SK-N-SH (cell line): ENCODE results near the gene CDK9. TPM values are rescaled to one million over a fixed set of nuclear protein-coding genes. Genes with fewer than 3 reads are reported as not detected.

Source experiments
- CTCF ChIA-PET: fragments of 300-600, 350-600 bp; formaldehyde crosslinking; extraction: SDS; loops from one replicate; lab custom pipeline; 2021; lab: Yijun Ruan, JAX
- POLR2A ChIA-PET: fragments of 350-600 bp; sonication (Branson Sonifier 250); formaldehyde crosslinking; extraction: SDS; loops from one replicate; lab custom pipeline; 2020; ENCODE audit warnings: antibody characterized with exemption, inconsistent platforms; lab: Yijun Ruan, JAX
- DNase-seq: peaks from one replicate; pipeline ENCODE4 v3.0.0; 2012
- H2AFZ ChIP-seq: fragments of 200-600 bp; sonication (generic); 2 replicates; pipeline ENCODE4 v1.8.1; 2016; ENCODE audit warnings: antibody characterized with exemption, mild to moderate bottlenecking, low read depth
- H3F3A ChIP-seq: fragments of 200-600 bp; sonication (generic); replicated peaks from 2 replicates; pipeline ENCODE3; 2016; ENCODE audit warnings: antibody characterized with exemption, mild to moderate bottlenecking; ENCODE audit not compliant: insufficient read depth
- H3K27ac ChIP-seq, 2 experiments: fragments of 200-500 bp in 1 of 2; fragments of 200-600 bp in 1 of 2; sonication (Bioruptor generic) in 1 of 2; sonication (generic), shearing (Covaris generic) in 1 of 2; 2 replicates each; pipeline versions ENCODE4 v1.5.1 to v1.6.1; 2014 to 2016; ENCODE audit warnings: low read depth in 2 of 2, inconsistent platforms in 1 of 2, low read length in 1 of 2, mild to moderate bottlenecking in 1 of 2, mixed read lengths in 1 of 2
- H3K27me3 ChIP-seq: fragments of 200-600 bp; sonication (generic), shearing (Covaris generic); 2 replicates; pipeline ENCODE4 v1.6.1; 2016; ENCODE audit warnings: mixed run types; ENCODE audit not compliant: insufficient read depth
- H3K36me3 ChIP-seq, 2 experiments: fragments of 200-500 bp in 1 of 2; fragments of 200-600 bp in 1 of 2; sonication (Bioruptor generic) in 1 of 2; sonication (generic) in 1 of 2; replicated peaks in 1 of 2; 2 replicates each; pipeline versions ENCODE3 to v1.5.1; 2014 to 2016; ENCODE audit warnings: low read length in 1 of 2, mild to moderate bottlenecking in 1 of 2; ENCODE audit not compliant: insufficient read depth in 2 of 2, control insufficient read depth in 1 of 2
- H3K4me1 ChIP-seq, 2 experiments: fragments of 200-500 bp in 1 of 2; fragments of 200-600 bp in 1 of 2; sonication (Bioruptor generic) in 1 of 2; sonication (generic), shearing (Covaris generic) in 1 of 2; 2 replicates each; pipeline versions ENCODE4 v1.5.1 to v1.6.1; 2014 to 2016; ENCODE audit warnings: low read depth in 1 of 2, low read length in 1 of 2, mixed run types in 1 of 2; ENCODE audit not compliant: insufficient read depth in 2 of 2, control insufficient read depth in 1 of 2
- H3K4me2 ChIP-seq: fragments of 200-600 bp; sonication (generic), shearing (Covaris generic); 2 replicates; pipeline ENCODE4 v1.6.1; 2017; ENCODE audit warnings: mixed run types
- H3K4me3 ChIP-seq, 2 experiments: fragments of 200-500 bp in 1 of 2; fragments of 200-600 bp in 1 of 2; sonication (Bioruptor generic) in 1 of 2; sonication (generic), shearing (Covaris generic) in 1 of 2; 2 replicates each; pipeline versions ENCODE4 v1.5.1 to v1.8.1; 2014 to 2016; ENCODE audit warnings: low read depth in 2 of 2, inconsistent platforms in 1 of 2, low read length in 1 of 2, mild to moderate bottlenecking in 1 of 2, mixed read lengths in 1 of 2, moderate library complexity in 1 of 2
- H3K79me2 ChIP-seq: fragments of 200-600 bp; sonication (generic); 2 replicates; pipeline ENCODE4 v1.8.1; 2017; ENCODE audit warnings: mild to moderate bottlenecking; ENCODE audit not compliant: insufficient read depth
- H3K9ac ChIP-seq: fragments of 200-600 bp; sonication (generic); 2 replicates; pipeline ENCODE4 v1.6.1; 2017; ENCODE audit warnings: mixed run types
- H3K9me2 ChIP-seq: fragments of 200-600 bp; sonication (generic); 2 replicates; pipeline ENCODE4 v1.6.1; 2017; ENCODE audit warnings: mixed run types
- H3K9me3 ChIP-seq: fragments of 200-600 bp; sonication (generic); 2 replicates; pipeline ENCODE4 v1.6.1; 2017; ENCODE audit warnings: mixed run types, mild to moderate bottlenecking, moderate library complexity
- H4K20me1 ChIP-seq: fragments of 200-600 bp; sonication (generic); 2 replicates; pipeline ENCODE4 v1.6.1; 2017; ENCODE audit warnings: mild to moderate bottlenecking, mixed run types; ENCODE audit not compliant: insufficient read depth
- ELF1 ChIP-seq: IDR thresholded peaks from 2 replicates; pipeline ENCODE4 v1.4.0; 2012
- EZH2phosphoT487 ChIP-seq: fragments of 200-600 bp; sonication (generic); IDR thresholded peaks from 2 replicates; pipeline ENCODE4 v1.6.1; 2017; ENCODE audit warnings: low read depth, mixed run types, mild to moderate bottlenecking, antibody characterized with exemption, moderate library complexity, borderline replicate concordance
- GABPA ChIP-seq: IDR thresholded peaks from 2 replicates; pipeline ENCODE4 v1.4.0; 2012; ENCODE audit warnings: low read depth, mild to moderate bottlenecking
- MEF2A ChIP-seq: IDR thresholded peaks from 2 replicates; pipeline ENCODE4 v1.4.0; 2012; ENCODE audit warnings: low read depth, borderline replicate concordance
- NRF1 ChIP-seq: IDR thresholded peaks from 2 replicates; pipeline ENCODE4 v1.6.1; 2012; ENCODE audit warnings: low read depth, mild to moderate bottlenecking, low read length
- RAD21 ChIP-seq: IDR thresholded peaks from 2 replicates; pipeline ENCODE4 v1.6.1; 2012; ENCODE audit warnings: mild to moderate bottlenecking, low read length
- RCOR1 ChIP-seq: fragments of 150-350 bp; IDR thresholded peaks from 2 replicates; pipeline ENCODE4 v1.6.1; 2017; ENCODE audit warnings: antibody characterized with exemption, low read length
- SMC3 ChIP-seq: IDR thresholded peaks from 2 replicates; pipeline ENCODE4 v1.6.1; 2012; ENCODE audit warnings: low read depth, low read length, improper control_type of control experiment
- TCF12 ChIP-seq: IDR thresholded peaks from 2 replicates; pipeline ENCODE4 v1.4.0; 2012
- TEAD4 ChIP-seq: IDR thresholded peaks from 2 replicates; pipeline ENCODE4 v1.4.0; 2012; ENCODE audit warnings: mild to moderate bottlenecking, borderline replicate concordance; ENCODE audit not compliant: insufficient read depth
- WGBS: methylation state at CpG from one replicate; pipeline ENCODE4 v1.1.6; 2017; ENCODE audit warnings: low lambda C conversion rate; 5-methylcytosine and 5-hydroxymethylcytosine counted together
- polyA plus RNA-seq, 3 experiments: library from polyadenylated mRNA; depleted of rRNA; stranded (reverse); fragments of >200 nt; gene quantifications; 2 replicates each; pipeline ENCODE4 v1.2.3, GENCODE V29; 2012
- TF ChIP-seq, protein P1 (sequence below): IDR thresholded peaks from 2 replicates; pipeline ENCODE4; 2012
- TF ChIP-seq, protein P2 (sequence below): IDR thresholded peaks from 2 replicates; pipeline ENCODE4 v1.4.0; 2012; ENCODE audit warnings: low read depth, borderline replicate concordance
- TF ChIP-seq, protein P3 (sequence below): IDR thresholded peaks from 2 replicates; pipeline ENCODE4 v1.6.1; 2012; ENCODE audit warnings: mild to moderate bottlenecking, low read depth, low read length, moderate library complexity

CDK9 gene
- polyA plus RNA-seq, 1 of the 3 experiments (the other 2 are of a cell fraction), result 82.7 TPM

DNA sequence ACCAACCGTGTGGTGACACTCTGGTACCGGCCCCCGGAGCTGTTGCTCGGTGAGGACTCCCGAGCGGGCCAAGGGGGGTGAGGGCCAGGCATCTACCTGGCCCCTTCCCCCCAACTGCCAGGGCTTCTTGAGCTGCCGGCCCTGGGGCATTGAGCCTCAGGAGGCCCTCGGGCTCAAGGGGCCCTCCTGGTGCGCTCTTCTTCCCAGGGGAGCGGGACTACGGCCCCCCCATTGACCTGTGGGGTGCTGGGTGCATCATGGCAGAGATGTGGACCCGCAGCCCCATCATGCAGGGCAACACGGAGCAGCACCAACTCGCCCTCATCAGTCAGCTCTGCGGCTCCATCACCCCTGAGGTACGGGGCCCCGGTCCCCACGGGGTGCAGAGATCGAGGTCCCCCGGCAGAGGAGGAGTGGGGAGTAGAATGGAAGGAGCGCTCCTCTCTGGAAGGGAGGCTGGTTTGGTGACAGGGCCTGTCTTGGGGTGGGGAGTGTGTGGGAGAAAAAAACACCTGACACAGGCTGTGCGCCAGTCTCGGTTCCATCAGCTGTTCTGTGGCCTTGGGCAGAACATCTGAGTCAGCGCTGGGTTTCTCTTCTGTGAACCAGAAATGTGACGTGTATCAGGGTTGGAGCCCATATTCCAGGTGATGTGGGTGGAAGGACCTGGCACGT is 2.6 kb downstream of the CDK9 start (continued):
- TF ChIP-seq EZH2phosphoT487 (no peak), TCF12 (no peak)
- TF ChIP-seq, protein P1, sequence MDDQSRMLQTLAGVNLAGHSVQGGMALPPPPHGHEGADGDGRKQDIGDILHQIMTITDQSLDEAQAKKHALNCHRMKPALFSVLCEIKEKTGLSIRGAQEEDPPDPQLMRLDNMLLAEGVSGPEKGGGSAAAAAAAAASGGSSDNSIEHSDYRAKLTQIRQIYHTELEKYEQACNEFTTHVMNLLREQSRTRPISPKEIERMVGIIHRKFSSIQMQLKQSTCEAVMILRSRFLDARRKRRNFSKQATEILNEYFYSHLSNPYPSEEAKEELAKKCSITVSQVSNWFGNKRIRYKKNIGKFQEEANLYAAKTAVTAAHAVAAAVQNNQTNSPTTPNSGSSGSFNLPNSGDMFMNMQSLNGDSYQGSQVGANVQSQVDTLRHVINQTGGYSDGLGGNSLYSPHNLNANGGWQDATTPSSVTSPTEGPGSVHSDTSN, result no peak
- TF ChIP-seq, protein P2, sequence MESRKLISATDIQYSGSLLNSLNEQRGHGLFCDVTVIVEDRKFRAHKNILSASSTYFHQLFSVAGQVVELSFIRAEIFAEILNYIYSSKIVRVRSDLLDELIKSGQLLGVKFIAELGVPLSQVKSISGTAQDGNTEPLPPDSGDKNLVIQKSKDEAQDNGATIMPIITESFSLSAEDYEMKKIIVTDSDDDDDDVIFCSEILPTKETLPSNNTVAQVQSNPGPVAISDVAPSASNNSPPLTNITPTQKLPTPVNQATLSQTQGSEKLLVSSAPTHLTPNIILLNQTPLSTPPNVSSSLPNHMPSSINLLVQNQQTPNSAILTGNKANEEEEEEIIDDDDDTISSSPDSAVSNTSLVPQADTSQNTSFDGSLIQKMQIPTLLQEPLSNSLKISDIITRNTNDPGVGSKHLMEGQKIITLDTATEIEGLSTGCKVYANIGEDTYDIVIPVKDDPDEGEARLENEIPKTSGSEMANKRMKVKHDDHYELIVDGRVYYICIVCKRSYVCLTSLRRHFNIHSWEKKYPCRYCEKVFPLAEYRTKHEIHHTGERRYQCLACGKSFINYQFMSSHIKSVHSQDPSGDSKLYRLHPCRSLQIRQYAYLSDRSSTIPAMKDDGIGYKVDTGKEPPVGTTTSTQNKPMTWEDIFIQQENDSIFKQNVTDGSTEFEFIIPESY, result no peak

DNA sequence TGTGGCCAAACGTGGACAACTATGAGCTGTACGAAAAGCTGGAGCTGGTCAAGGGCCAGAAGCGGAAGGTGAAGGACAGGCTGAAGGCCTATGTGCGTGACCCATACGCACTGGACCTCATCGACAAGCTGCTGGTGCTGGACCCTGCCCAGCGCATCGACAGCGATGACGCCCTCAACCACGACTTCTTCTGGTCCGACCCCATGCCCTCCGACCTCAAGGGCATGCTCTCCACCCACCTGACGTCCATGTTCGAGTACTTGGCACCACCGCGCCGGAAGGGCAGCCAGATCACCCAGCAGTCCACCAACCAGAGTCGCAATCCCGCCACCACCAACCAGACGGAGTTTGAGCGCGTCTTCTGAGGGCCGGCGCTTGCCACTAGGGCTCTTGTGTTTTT is 3.3 kb downstream of the CDK9 start:
- no peaks in the 10 kb centered on the region for H3K27me3 ChIP-seq
- no peak overlapping the region for H3K9ac ChIP-seq
- no peak overlapping the region for H3K27ac ChIP-seq
- CTCF ChIA-PET, result interaction anchor here (1.0 to 6.3 kb wide), 3 partner anchors 54 to 132 kb away, joined by 3 to 87 read pairs (median 24); partner anchors contain the start of gene TOR2A
- H3F3A ChIP-seq, result peaks cover 22% of the 10 kb centered on the region
- no peak overlapping the region for H2AFZ ChIP-seq
- WGBS, result 93% methylated on average over 22 of the region's 25 CpGs
- POLR2A ChIA-PET, result no interaction called here
- no peak overlapping the region for H3K4me2 ChIP-seq
- H3K36me3 ChIP-seq, result peaks cover 56 to 60% of the 10 kb centered on the region in 2 experiments
- no peak for DNase-seq
- H4K20me1 ChIP-seq, result peaks cover 74% of the 10 kb centered on the region
- no peaks in the 10 kb centered on the region for H3K9me3 ChIP-seq
- TF ChIP-seq RAD21 (no peak), MEF2A (no peak), NRF1 (no peak), RCOR1 (no peak), ELF1 (no peak), SMC3 (no peak), GABPA (no peak), TEAD4 (no peak)
- TF ChIP-seq, protein P3, sequence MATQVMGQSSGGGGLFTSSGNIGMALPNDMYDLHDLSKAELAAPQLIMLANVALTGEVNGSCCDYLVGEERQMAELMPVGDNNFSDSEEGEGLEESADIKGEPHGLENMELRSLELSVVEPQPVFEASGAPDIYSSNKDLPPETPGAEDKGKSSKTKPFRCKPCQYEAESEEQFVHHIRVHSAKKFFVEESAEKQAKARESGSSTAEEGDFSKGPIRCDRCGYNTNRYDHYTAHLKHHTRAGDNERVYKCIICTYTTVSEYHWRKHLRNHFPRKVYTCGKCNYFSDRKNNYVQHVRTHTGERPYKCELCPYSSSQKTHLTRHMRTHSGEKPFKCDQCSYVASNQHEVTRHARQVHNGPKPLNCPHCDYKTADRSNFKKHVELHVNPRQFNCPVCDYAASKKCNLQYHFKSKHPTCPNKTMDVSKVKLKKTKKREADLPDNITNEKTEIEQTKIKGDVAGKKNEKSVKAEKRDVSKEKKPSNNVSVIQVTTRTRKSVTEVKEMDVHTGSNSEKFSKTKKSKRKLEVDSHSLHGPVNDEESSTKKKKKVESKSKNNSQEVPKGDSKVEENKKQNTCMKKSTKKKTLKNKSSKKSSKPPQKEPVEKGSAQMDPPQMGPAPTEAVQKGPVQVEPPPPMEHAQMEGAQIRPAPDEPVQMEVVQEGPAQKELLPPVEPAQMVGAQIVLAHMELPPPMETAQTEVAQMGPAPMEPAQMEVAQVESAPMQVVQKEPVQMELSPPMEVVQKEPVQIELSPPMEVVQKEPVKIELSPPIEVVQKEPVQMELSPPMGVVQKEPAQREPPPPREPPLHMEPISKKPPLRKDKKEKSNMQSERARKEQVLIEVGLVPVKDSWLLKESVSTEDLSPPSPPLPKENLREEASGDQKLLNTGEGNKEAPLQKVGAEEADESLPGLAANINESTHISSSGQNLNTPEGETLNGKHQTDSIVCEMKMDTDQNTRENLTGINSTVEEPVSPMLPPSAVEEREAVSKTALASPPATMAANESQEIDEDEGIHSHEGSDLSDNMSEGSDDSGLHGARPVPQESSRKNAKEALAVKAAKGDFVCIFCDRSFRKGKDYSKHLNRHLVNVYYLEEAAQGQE, result no peak
- H3K9me2 ChIP-seq, result no peaks in the 10 kb centered on the region
- H3K79me2 ChIP-seq, result peaks cover 59% of the 10 kb centered on the region
- H3K4me3 ChIP-seq, result no peak overlapping the region
- peaks cover 6 to 13% of the 10 kb centered on the region in 2 experiments for H3K4me1 ChIP-seq
